Neural cell (in vitro differentiated cells): Measurements from ENCODE around the gene SMIM44. TPM values are rescaled to one million over a fixed set of nuclear protein-coding genes. Genes with fewer than 3 reads are reported as not detected.
"Not testable (repeated sequence)": the region's sequence is repeated elsewhere in the genome, so short reads cannot be mapped to it uniquely, and the experiment has no call there.

Source experiments
- H2AFZ ChIP-seq: fragments of 200-600, 300-800 bp; sonication (generic), shearing (Covaris generic); 2 replicates; pipeline ENCODE4 v1.6.0; 2014; ENCODE audit warnings: low read depth, mild to moderate bottlenecking, antibody characterized with exemption, low read length, moderate library complexity
- H3F3A ChIP-seq: fragments of 200-600 bp; shearing (Covaris generic); 2 replicates; pipeline ENCODE4 v1.6.1; 2016; ENCODE audit warnings: mild to moderate bottlenecking, moderate library complexity, mixed read lengths, antibody characterized with exemption, low read length; ENCODE audit not compliant: insufficient read depth, poor library complexity, severe bottlenecking
- H3K27ac ChIP-seq: fragments of 200-600, 300-800 bp; sonication (generic), shearing (Covaris generic); 2 replicates; pipeline ENCODE4 v1.5.1; 2014; ENCODE audit warnings: mild to moderate bottlenecking, low read length, moderate library complexity
- H3K27me3 ChIP-seq: fragments of 300-800, 200-600 bp; sonication (generic), shearing (Covaris generic); 2 replicates; pipeline ENCODE4 v1.6.0; 2014; ENCODE audit warnings: mild to moderate bottlenecking, low read depth, low read length, moderate library complexity; ENCODE audit not compliant: insufficient read depth
- H3K36me3 ChIP-seq: fragments of 300-800, 200-600 bp; sonication (generic), shearing (Covaris generic); 2 replicates; pipeline ENCODE4 v1.5.1; 2014; ENCODE audit warnings: mild to moderate bottlenecking, antibody characterized with exemption, low read length, moderate library complexity; ENCODE audit not compliant: insufficient read depth
- H3K4me2 ChIP-seq: fragments of 300-800, 200-600 bp; sonication (generic), shearing (Covaris generic); 2 replicates; pipeline ENCODE4 v1.6.0; 2014; ENCODE audit warnings: mild to moderate bottlenecking, low read length
- H3K4me3 ChIP-seq: fragments of 300-800, 200-600 bp; sonication (generic), shearing (Covaris generic); 2 replicates; pipeline ENCODE4 v1.5.1; 2014; ENCODE audit warnings: mild to moderate bottlenecking, low read length, moderate library complexity
- H3K79me2 ChIP-seq: fragments of 200-600 bp; shearing (Covaris generic); replicated peaks from 2 replicates; pipeline ENCODE4 v1.6.0; 2014; ENCODE audit warnings: mild to moderate bottlenecking, low read length, moderate library complexity; ENCODE audit not compliant: insufficient read depth
- H3K9ac ChIP-seq: fragments of 300-800, 200-600 bp; sonication (generic), shearing (Covaris generic); 2 replicates; pipeline ENCODE4 v1.6.1; 2016; ENCODE audit warnings: mild to moderate bottlenecking, low read length, mixed read lengths
- H3K9me2 ChIP-seq: fragments of 200-600 bp; shearing (Covaris generic); 2 replicates; pipeline ENCODE4 v1.6.1; 2016; ENCODE audit warnings: mild to moderate bottlenecking, low read length, mixed read lengths; ENCODE audit not compliant: insufficient read depth
- H3K9me3 ChIP-seq: fragments of 200-600, 300-800 bp; sonication (generic), shearing (Covaris generic); 2 replicates; pipeline ENCODE4 v1.6.1; 2016; ENCODE audit warnings: mild to moderate bottlenecking, mixed run types, low read length, moderate library complexity, mixed read lengths
- H4K20me1 ChIP-seq: fragments of 200-600 bp; shearing (Covaris generic); 2 replicates; pipeline ENCODE4 v1.6.1; 2016; ENCODE audit warnings: mild to moderate bottlenecking, mixed run types; ENCODE audit not compliant: insufficient read depth
- EP300 ChIP-seq: fragments of 450-650 bp; conservative IDR thresholded peaks from 2 replicates; pipeline ENCODE4 v1.6.1; 2014; ENCODE audit warnings: antibody characterized with exemption, mild to moderate bottlenecking, moderate library complexity; ENCODE audit not compliant: poor library complexity, severe bottlenecking
- MXI1 ChIP-seq: fragments of 450-650 bp; conservative IDR thresholded peaks from 2 replicates; pipeline ENCODE4 v1.6.1; 2014; ENCODE audit warnings: antibody characterized with exemption, mild to moderate bottlenecking; ENCODE audit not compliant: poor library complexity, severe bottlenecking
- POLR2AphosphoS5 ChIP-seq: IDR thresholded peaks from 2 replicates; pipeline ENCODE4 v1.6.1; 2012
- SMC3 ChIP-seq: fragments of 450-650 bp; conservative IDR thresholded peaks from 2 replicates; pipeline ENCODE4 v1.6.1; 2014; ENCODE audit warnings: antibody characterized with exemption, mild to moderate bottlenecking, moderate library complexity; ENCODE audit not compliant: poor library complexity
- TAF1 ChIP-seq: IDR thresholded peaks from 2 replicates; pipeline ENCODE4 v1.6.1; 2012; ENCODE audit warnings: low read depth
- polyA plus RNA-seq: library from polyadenylated mRNA; depleted of rRNA; stranded (reverse); fragments of >200 nt; gene quantifications from 2 replicates; pipeline ENCODE4 v1.2.3, GENCODE V29; 2014
- TF ChIP-seq, protein P1 (sequence below): fragments of 450-650 bp; IDR thresholded peaks from 2 replicates; pipeline ENCODE4 v1.5.1; 2014; ENCODE audit warnings: antibody characterized with exemption, mild to moderate bottlenecking, moderate library complexity; ENCODE audit not compliant: poor library complexity, severe bottlenecking
- TF ChIP-seq, protein P2 (sequence below): IDR thresholded peaks from 2 replicates; pipeline ENCODE4 v1.6.1; 2012; ENCODE audit warnings: borderline replicate concordance

SMIM44 gene
- polyA plus RNA-seq, 1 donor from 2014 or later, result not detected

DNA sequence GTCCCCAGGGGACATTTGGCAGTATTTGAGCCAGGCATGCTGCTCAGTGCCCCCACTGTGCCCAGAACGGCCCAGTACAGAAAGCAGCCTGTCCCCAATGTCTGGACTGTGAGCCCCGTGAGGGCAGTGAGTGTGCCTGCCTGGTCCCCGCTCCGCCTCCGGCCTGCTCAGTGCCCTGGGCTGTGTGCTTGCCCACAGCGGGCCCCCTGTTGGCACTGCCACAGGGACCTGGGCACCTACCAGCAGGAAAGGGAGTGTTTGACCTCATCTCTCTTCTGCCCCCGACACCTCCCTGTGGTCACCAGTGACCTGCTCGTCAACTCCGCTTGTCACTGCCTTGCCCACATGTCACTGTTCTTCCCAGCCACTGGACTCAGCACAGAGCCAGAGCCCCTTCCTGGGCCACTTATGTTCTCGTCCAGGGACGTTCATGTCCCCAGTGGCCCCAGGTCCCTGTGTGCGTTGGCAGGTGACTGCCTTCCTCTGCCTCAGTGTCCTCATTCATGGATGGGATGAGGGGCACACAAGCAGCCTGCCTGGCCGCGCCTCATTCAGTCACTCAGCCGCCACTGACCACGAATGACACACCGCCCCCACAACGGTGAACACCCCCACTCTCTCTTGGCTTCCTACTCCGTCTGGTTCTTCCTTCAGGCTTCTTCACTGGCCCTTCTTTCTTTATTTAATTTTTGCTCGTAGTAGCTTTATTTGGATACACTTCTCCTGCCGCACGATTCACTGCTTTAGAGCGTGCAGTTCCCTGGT is 25.7 kb upstream of the SMIM44 start:
- Histone ChIP-seq H3K36me3 (no peaks in the 10 kb centered on the region), H3K27me3 (no peaks in the 10 kb centered on the region), H3F3A (no peaks in the 10 kb centered on the region), H3K4me3 (no peak overlapping the region), H3K27ac (no peak overlapping the region), H3K9me3 (no peaks in the 10 kb centered on the region), H3K9ac (no peak overlapping the region), H3K79me2 (peaks cover 66% of the 10 kb centered on the region), H4K20me1 (peaks cover 27% of the 10 kb centered on the region), H3K4me2 (no peak overlapping the region), H2AFZ (no peak overlapping the region), H3K9me2 (no peaks in the 10 kb centered on the region)
- TF ChIP-seq TAF1, result no peak
- no peak for TF ChIP-seq POLR2AphosphoS5
- no peak for TF ChIP-seq SMC3
- no peak for TF ChIP-seq EP300
- TF ChIP-seq MXI1, result no peak
- TF ChIP-seq, protein P1, sequence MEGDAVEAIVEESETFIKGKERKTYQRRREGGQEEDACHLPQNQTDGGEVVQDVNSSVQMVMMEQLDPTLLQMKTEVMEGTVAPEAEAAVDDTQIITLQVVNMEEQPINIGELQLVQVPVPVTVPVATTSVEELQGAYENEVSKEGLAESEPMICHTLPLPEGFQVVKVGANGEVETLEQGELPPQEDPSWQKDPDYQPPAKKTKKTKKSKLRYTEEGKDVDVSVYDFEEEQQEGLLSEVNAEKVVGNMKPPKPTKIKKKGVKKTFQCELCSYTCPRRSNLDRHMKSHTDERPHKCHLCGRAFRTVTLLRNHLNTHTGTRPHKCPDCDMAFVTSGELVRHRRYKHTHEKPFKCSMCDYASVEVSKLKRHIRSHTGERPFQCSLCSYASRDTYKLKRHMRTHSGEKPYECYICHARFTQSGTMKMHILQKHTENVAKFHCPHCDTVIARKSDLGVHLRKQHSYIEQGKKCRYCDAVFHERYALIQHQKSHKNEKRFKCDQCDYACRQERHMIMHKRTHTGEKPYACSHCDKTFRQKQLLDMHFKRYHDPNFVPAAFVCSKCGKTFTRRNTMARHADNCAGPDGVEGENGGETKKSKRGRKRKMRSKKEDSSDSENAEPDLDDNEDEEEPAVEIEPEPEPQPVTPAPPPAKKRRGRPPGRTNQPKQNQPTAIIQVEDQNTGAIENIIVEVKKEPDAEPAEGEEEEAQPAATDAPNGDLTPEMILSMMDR, result no peak

DNA sequence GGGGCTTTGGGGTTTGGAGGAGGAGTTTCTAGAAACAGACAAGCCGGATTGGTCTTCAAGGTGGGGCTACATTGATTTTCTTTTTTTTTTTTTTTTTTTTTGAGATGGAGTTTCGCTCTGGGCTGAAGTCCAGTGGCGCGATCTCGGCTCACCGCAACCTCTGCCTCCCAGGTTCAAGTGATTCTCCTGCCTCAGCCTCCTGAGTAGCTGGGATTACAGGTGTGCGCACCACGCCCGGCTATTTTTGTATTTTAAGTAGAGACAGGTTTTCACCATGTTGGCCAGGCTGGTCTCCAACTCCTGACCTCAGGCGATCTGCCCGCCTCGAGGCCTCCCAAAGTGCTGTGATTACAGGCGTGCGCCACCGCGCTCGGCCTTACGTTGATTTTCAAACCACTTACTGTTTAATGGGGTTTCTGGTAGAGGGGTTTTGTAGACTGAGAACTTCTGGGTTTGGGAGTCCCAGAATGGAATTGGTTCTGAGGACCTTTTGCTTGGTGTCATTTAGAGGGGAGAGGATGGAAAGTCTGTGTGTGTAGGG is 24.9 kb upstream of the SMIM44 start:
- peaks cover 58% of the 10 kb centered on the region for H3K79me2 ChIP-seq
- not testable (repeated sequence) for H3K9me3 ChIP-seq, H3F3A ChIP-seq, H3K27ac ChIP-seq, H3K9me2 ChIP-seq, H3K36me3 ChIP-seq, H3K27me3 ChIP-seq, H2AFZ ChIP-seq, H3K4me2 ChIP-seq
- peak overlapping the region; percentile 95 for H3K4me3 ChIP-seq
- H3K9ac ChIP-seq, result peak overlapping the region; percentile 94
- peaks cover 27% of the 10 kb centered on the region for H4K20me1 ChIP-seq

DNA sequence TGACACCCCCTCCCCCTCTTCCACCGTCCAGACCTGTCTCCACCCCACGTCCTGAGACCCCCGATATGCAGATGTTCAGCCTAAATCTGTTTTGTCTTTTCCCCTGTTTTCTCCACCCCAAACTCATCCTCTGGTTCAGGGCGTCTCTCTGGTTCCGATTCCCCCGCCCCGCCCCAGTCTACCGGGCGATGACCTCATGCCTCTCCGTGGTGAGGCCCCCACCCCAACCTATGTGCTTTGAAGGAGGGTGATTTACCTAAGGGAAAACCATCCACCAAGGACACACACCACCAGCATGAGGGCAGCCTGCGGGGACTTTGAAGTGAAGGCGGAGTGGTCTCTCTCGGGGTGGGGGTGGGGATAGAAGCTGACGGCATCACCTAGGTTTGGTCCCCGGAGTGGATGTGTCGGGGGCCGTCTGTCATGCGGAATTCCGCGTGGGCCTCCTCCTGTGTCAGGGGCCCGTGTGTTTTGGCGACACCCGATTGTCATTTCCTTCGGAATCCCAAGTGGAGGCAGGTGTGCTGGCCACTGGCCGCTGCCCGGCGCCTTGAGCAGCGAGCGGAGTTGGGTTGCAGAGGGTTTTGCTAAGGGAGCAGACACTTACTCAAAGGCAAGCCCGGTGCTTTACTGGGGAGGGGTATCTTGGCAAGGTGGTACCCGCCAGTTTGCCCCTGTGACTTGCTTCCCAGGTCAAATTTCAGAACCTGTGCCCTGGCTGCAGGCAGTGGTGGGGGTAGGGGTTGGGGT is 24.3 kb upstream of the SMIM44 start:
- Histone ChIP-seq H4K20me1 (peaks cover 22% of the 10 kb centered on the region), H3K36me3 (no peaks in the 10 kb centered on the region), H3K4me2 (peak overlapping the region; percentile 80), H3K9ac (peak overlapping the region; percentile 94), H3F3A (no peaks in the 10 kb centered on the region), H3K4me3 (peak overlapping the region; percentile 95), H3K27ac (peak overlapping the region; percentile 60), H2AFZ (no peak overlapping the region), H3K79me2 (peaks cover 53% of the 10 kb centered on the region), H3K27me3 (no peaks in the 10 kb centered on the region), H3K9me3 (no peaks in the 10 kb centered on the region), H3K9me2 (no peaks in the 10 kb centered on the region)
- TF ChIP-seq, protein P1, result no peak
- TF ChIP-seq, protein P2, sequence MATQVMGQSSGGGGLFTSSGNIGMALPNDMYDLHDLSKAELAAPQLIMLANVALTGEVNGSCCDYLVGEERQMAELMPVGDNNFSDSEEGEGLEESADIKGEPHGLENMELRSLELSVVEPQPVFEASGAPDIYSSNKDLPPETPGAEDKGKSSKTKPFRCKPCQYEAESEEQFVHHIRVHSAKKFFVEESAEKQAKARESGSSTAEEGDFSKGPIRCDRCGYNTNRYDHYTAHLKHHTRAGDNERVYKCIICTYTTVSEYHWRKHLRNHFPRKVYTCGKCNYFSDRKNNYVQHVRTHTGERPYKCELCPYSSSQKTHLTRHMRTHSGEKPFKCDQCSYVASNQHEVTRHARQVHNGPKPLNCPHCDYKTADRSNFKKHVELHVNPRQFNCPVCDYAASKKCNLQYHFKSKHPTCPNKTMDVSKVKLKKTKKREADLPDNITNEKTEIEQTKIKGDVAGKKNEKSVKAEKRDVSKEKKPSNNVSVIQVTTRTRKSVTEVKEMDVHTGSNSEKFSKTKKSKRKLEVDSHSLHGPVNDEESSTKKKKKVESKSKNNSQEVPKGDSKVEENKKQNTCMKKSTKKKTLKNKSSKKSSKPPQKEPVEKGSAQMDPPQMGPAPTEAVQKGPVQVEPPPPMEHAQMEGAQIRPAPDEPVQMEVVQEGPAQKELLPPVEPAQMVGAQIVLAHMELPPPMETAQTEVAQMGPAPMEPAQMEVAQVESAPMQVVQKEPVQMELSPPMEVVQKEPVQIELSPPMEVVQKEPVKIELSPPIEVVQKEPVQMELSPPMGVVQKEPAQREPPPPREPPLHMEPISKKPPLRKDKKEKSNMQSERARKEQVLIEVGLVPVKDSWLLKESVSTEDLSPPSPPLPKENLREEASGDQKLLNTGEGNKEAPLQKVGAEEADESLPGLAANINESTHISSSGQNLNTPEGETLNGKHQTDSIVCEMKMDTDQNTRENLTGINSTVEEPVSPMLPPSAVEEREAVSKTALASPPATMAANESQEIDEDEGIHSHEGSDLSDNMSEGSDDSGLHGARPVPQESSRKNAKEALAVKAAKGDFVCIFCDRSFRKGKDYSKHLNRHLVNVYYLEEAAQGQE, result no peak
- TF ChIP-seq POLR2AphosphoS5 (no peak), SMC3 (no peak)
